ENCODE results near the gene ALKBH6.
"Not testable (repeated sequence)": the region's sequence is repeated elsewhere in the genome, so short reads cannot be mapped to it uniquely, and the experiment has no call there.

ALKBH6 gene

GRCh38 chr19:35992907-35993765, 20.9 kb downstream of the ALKBH6 start:
- no peak for DNase-seq (ENCODE audit: low spot score)

GRCh38 chr19:35991731-35992450, 22.1 kb downstream of the ALKBH6 start:
- DNase-seq (ENCODE audit: low spot score), result no peak

- DNase-seq (ENCODE audit: low spot score), result no peak
These were observed 23.0 kb downstream of the ALKBH6 start for GRCh38 chr19:35990771-35991730.

GRCh38 chr19:35990156-35990555, 23.9 kb downstream of the ALKBH6 start:
- no peak for DNase-seq (ENCODE audit: low spot score)

GRCh38 chr19:35988824-35989223, 25.2 kb downstream of the ALKBH6 start:
- no peak for DNase-seq (ENCODE audit: low spot score)

GRCh38 chr19:35987571-35987896, 26.5 kb downstream of the ALKBH6 start:
- DNase-seq (ENCODE audit: low spot score), result no peak

- DNase-seq (ENCODE audit: low spot score), result no peak
These were observed 27.1 kb downstream of the ALKBH6 start for GRCh38 chr19:35986664-35987570.

- DNase-seq (ENCODE audit: low spot score), result no peak
These were observed 27.9 kb downstream of the ALKBH6 start for GRCh38 chr19:35986111-35986510.

GRCh38 chr19:35983177-35983576, 30.8 kb downstream of the ALKBH6 start:
- DNase-seq (ENCODE audit: low spot score), result no peak

- not testable (repeated sequence) for DNase-seq (ENCODE audit: low spot score)
These were observed 33.0 kb downstream of the ALKBH6 start for GRCh38 chr19:35980997-35981396.

GRCh38 chr19:35978832-35979365, 35.1 kb downstream of the ALKBH6 start:
- no peak for DNase-seq (ENCODE audit: low spot score)

- DNase-seq (ENCODE audit: low spot score), result no peak
These were observed 35.7 kb downstream of the ALKBH6 start for GRCh38 chr19:35978271-35978670.

- DNase-seq (ENCODE audit: low spot score), result no peak
These were observed 36.4 kb downstream of the ALKBH6 start for GRCh38 chr19:35977446-35978222.

GRCh38 chr19:35975608-35976214, 38.3 kb downstream of the ALKBH6 start:
- peak; percentile 56 for DNase-seq (ENCODE audit: low spot score)

GRCh38 chr19:35973487-35973886, 40.5 kb downstream of the ALKBH6 start:
- no peak for DNase-seq (ENCODE audit: low spot score)

- no peak for DNase-seq (ENCODE audit: low spot score)
These were observed 47.2 kb downstream of the ALKBH6 start for GRCh38 chr19:35966771-35967170.

GRCh38 chr19:35963514-35963913, 50.5 kb downstream of the ALKBH6 start:
- peak; percentile 75 for DNase-seq (ENCODE audit: low spot score)

GRCh38 chr19:35960432-35960972, 53.5 kb downstream of the ALKBH6 start:
- DNase-seq (ENCODE audit: low spot score), result no peak

- DNase-seq (ENCODE audit: low spot score), result no peak
These were observed 54.1 kb downstream of the ALKBH6 start for GRCh38 chr19:35959968-35960320.
